A549 (cell line): Measurements from ENCODE around the gene SH3BP2. TPM values are rescaled to one million over a fixed set of nuclear protein-coding genes. Genes with fewer than 3 reads are reported as not detected.

Experiments
- ATAC-seq, 2 experiments: fragments of 200-7000 bp in 1 of 2; fragments of >200 bp in 1 of 2; cut with Nextera tagmentation in 1 of 2; cut with Tn5 transposase in 1 of 2; 3 replicates each; pipeline versions ENCODE4 v1.8.0 to v1.9.1; 2018 to 2020; ENCODE audit warnings: mild to moderate bottlenecking in 1 of 2, moderate library complexity in 1 of 2
- CTCF ChIA-PET: fragments of 300-600 bp; sonication (Branson Sonifier 250); formaldehyde crosslinking; extraction: SDS; loops from one replicate; lab custom pipeline; 2021; ENCODE audit warnings: antibody characterized with exemption, inconsistent platforms; lab: Yijun Ruan, JAX
- POLR2A ChIA-PET: fragments of 350-600 bp; formaldehyde crosslinking; extraction: SDS; loops from one replicate; lab custom pipeline; 2021; ENCODE audit warnings: antibody characterized with exemption, inconsistent platforms; lab: Yijun Ruan, JAX
- DNase-seq, 2 experiments: peaks; one replicate each; pipeline versions ENCODE4 v3.0.0 to v3.0.0-alpha.2; 2011 to 2016; ENCODE audit warnings: low read depth in 1 of 2, low spot score in 1 of 2
- FAIRE-seq: peaks from 2 replicates; lab custom pipeline; 2011; peaks lifted over from hg19 to GRCh38; lab: Jason Lieb, UNC
- H3K27ac ChIP-seq, 2 experiments: fragments of >200 bp; sonication (Bioruptor Twin); formaldehyde crosslinking; 3 replicates each; pipeline ENCODE4 v1.5.1; 2016 to 2017
- H3K4me1 ChIP-seq: fragments of >200 bp; sonication (Bioruptor Twin); formaldehyde crosslinking; 3 replicates; pipeline ENCODE4 v1.6.1; 2016
- H3K4me2 ChIP-seq: fragments of >200 bp; sonication (Bioruptor Twin); formaldehyde crosslinking; 3 replicates; pipeline ENCODE4 v1.6.1; 2016
- H3K4me3 ChIP-seq: fragments of >200 bp; sonication (Bioruptor Twin); formaldehyde crosslinking; 3 replicates; pipeline ENCODE4 v1.5.1; 2016
- H3K9me3 ChIP-seq: fragments of >200 bp; sonication (Bioruptor Twin); formaldehyde crosslinking; 3 replicates; pipeline ENCODE4 v1.6.1; 2016
- BHLHE40 ChIP-seq: IDR thresholded peaks from 2 replicates; pipeline ENCODE4 v1.6.1; 2012; ENCODE audit warnings: low read depth, low read length, inconsistent platforms
- CEBPB ChIP-seq, 2 experiments: fragments of >200 bp in 1 of 2; sonication (Bioruptor Twin) in 1 of 2; formaldehyde crosslinking in 1 of 2; IDR thresholded peaks; 2 replicates each; pipeline ENCODE4 v1.6.1; 2012 to 2016
- ESRRA ChIP-seq: fragments of 150-350 bp; IDR thresholded peaks from 2 replicates; pipeline ENCODE4 v1.6.1; 2014; ENCODE audit warnings: mild to moderate bottlenecking, low read length, borderline replicate concordance
- GATA3 ChIP-seq: IDR thresholded peaks from 2 replicates; pipeline ENCODE4 v1.6.1; 2012; ENCODE audit warnings: borderline replicate concordance
- HOXB13 ChIP-seq: fragments of 250-450 bp; sonication (Bioruptor Pico); IDR thresholded peaks from 2 replicates; pipeline ENCODE4 v1.5.0; 2020; ENCODE audit warnings: low read depth, mild to moderate bottlenecking, moderate library complexity
- JUN ChIP-seq, 2 experiments: fragments of >200 bp; sonication (Bioruptor Twin); formaldehyde crosslinking; IDR thresholded peaks; 2 replicates in 1 of 2; 3 replicates in 1 of 2; pipeline ENCODE4 v1.6.1; 2016 to 2017
- KDM1A ChIP-seq: fragments of 200-600 bp; sonication (generic); IDR thresholded peaks from 2 replicates; pipeline ENCODE4 v1.6.1; 2016; ENCODE audit warnings: low read depth, mild to moderate bottlenecking
- POLR2A ChIP-seq: IDR thresholded peaks from 2 replicates; pipeline ENCODE4 v1.6.1; 2012; ENCODE audit warnings: mild to moderate bottlenecking, low read length
- POLR2AphosphoS2 ChIP-seq: conservative IDR thresholded peaks from 2 replicates; pipeline ENCODE4 v1.6.1; 2012; ENCODE audit warnings: low read length, improper control_type of control experiment, inconsistent platforms
- TP53 ChIP-seq: fragments of 250-450 bp; sonication (Bioruptor Pico); IDR thresholded peaks from 2 replicates; pipeline ENCODE4 v1.5.0; 2021; ENCODE audit warnings: mild to moderate bottlenecking, moderate library complexity
- WGBS: methylation state at CpG from one replicate; pipeline ENCODE4 v1.1.6; 2017; ENCODE audit errors: missing lambda C conversion rate; 5-methylcytosine and 5-hydroxymethylcytosine counted together
- polyA plus RNA-seq, 4 experiments: library from polyadenylated mRNA; depleted of rRNA in 3 of 4; stranded (reverse); fragments of >200 nt; fragmentation: RNase III in 1 of 4; extraction: RNeasy Plus Mini Kit Qiagen cat#74134 plus additional on column Dnase treatment in 1 of 4; gene quantifications; 2 replicates in 3 of 4; 3 replicates in 1 of 4; pipeline ENCODE4 v1.2.3, GENCODE V29; 2011 to 2017
- TF ChIP-seq, protein P1 (sequence below): fragments of >200 bp; sonication (Bioruptor Twin); formaldehyde crosslinking; IDR thresholded peaks from 3 replicates; pipeline ENCODE4 v1.6.1; 2016
- TF ChIP-seq, protein P2 (sequence below): fragments of 200-600 bp; sonication (generic); IDR thresholded peaks from 2 replicates; pipeline ENCODE4 v1.6.1; 2016; ENCODE audit warnings: antibody characterized with exemption, mild to moderate bottlenecking, moderate library complexity
- TF ChIP-seq, protein P3 (sequence below): IDR thresholded peaks from 2 replicates; pipeline ENCODE4 v1.6.1; 2012; ENCODE audit warnings: low read depth, borderline replicate concordance
- TF ChIP-seq, protein P4 (sequence below): fragments of 250-450 bp; sonication (Bioruptor Pico); IDR thresholded peaks from 2 replicates; pipeline ENCODE4 v1.5.0; 2021; ENCODE audit warnings: mild to moderate bottlenecking, moderate library complexity, borderline replicate concordance

Gene SH3BP2
- polyA plus RNA-seq, 2 of the 4 experiments (the other 2 are of a cell fraction) = 4.4 to 6.0 TPM

DNA sequence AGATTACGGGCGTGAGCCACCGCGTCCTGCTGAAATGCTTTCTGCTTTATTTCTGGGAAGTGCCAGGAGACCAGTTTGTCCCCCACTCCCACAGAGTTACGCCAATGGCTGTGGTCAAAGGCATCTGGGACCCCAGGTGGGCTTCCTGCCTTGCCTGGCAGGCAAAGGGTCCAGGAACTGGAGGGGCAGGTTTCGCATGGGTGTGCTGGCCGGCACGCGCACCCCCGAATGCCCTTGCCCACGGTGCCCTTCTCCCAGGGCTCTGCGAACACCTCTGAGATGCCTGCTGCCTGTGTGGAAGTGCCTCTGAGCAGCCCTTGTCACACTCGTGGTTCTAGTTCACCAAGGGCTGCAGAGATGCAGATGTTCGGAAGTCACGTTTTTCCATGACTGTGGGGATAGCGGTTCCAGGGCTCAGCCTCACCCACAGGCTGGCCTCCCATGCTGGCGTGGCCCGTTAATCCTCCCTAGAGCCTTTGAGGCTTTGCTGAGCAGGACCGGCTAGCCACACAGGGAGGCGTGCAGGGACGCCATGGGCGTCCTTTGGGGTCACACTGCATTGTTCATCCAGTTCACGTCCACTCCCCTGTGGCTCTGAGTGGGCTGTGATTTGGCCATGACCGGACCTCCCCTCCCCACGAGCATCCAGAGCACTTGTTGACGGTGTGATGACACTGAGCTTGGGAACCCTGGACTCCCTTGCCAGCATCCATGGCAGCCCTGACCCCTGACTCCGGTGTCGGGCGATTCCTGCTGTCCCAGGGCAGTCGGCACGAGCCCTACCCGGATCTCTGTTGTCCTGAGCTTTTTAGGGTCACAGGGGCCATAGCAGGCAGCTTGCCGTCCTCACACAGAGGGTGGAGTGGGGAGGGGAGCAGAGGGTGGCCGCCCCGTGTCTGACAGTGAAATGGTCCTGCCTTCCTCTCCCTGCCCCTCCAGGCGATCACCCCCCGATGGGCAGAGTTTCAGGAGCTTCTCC is 38.0 kb downstream of the SH3BP2 start:
- TF ChIP-seq ESRRA = no peak
- TF ChIP-seq, protein P1, sequence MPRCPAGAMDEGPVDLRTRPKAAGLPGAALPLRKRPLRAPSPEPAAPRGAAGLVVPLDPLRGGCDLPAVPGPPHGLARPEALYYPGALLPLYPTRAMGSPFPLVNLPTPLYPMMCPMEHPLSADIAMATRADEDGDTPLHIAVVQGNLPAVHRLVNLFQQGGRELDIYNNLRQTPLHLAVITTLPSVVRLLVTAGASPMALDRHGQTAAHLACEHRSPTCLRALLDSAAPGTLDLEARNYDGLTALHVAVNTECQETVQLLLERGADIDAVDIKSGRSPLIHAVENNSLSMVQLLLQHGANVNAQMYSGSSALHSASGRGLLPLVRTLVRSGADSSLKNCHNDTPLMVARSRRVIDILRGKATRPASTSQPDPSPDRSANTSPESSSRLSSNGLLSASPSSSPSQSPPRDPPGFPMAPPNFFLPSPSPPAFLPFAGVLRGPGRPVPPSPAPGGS = no peak
- TF ChIP-seq, protein P2, sequence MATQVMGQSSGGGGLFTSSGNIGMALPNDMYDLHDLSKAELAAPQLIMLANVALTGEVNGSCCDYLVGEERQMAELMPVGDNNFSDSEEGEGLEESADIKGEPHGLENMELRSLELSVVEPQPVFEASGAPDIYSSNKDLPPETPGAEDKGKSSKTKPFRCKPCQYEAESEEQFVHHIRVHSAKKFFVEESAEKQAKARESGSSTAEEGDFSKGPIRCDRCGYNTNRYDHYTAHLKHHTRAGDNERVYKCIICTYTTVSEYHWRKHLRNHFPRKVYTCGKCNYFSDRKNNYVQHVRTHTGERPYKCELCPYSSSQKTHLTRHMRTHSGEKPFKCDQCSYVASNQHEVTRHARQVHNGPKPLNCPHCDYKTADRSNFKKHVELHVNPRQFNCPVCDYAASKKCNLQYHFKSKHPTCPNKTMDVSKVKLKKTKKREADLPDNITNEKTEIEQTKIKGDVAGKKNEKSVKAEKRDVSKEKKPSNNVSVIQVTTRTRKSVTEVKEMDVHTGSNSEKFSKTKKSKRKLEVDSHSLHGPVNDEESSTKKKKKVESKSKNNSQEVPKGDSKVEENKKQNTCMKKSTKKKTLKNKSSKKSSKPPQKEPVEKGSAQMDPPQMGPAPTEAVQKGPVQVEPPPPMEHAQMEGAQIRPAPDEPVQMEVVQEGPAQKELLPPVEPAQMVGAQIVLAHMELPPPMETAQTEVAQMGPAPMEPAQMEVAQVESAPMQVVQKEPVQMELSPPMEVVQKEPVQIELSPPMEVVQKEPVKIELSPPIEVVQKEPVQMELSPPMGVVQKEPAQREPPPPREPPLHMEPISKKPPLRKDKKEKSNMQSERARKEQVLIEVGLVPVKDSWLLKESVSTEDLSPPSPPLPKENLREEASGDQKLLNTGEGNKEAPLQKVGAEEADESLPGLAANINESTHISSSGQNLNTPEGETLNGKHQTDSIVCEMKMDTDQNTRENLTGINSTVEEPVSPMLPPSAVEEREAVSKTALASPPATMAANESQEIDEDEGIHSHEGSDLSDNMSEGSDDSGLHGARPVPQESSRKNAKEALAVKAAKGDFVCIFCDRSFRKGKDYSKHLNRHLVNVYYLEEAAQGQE = no peak
- TF ChIP-seq, protein P3, sequence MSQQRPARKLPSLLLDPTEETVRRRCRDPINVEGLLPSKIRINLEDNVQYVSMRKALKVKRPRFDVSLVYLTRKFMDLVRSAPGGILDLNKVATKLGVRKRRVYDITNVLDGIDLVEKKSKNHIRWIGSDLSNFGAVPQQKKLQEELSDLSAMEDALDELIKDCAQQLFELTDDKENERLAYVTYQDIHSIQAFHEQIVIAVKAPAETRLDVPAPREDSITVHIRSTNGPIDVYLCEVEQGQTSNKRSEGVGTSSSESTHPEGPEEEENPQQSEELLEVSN = no peak
- TF ChIP-seq JUN (IDR thresholded peaks at IDR 0.05) = no peak
- TF ChIP-seq TP53 (CRISPR knock-in tag) = no peak
- no peak for TF ChIP-seq CEBPB (IDR thresholded peaks at IDR 0.05)
- no peak for TF ChIP-seq KDM1A
- no peaks in the 10 kb centered on the region for H3K4me1 ChIP-seq
- no peak overlapping the region for H3K4me3 ChIP-seq
- H3K9me3 ChIP-seq = no peaks in the 10 kb centered on the region
- WGBS = 83% methylated on average over 19 of the region's 37 CpGs
- no peak for ATAC-seq
- H3K4me2 ChIP-seq = no peak overlapping the region
- no peak for DNase-seq
- CTCF ChIA-PET = interaction anchor here (1.3 kb wide), 1 partner anchor 12 kb away, joined by 3 read pairs; no protein-coding TSS in a partner anchor
- H3K27ac ChIP-seq = no peak overlapping the region
- no peak for FAIRE-seq
- POLR2A ChIA-PET = no interaction called here

DNA sequence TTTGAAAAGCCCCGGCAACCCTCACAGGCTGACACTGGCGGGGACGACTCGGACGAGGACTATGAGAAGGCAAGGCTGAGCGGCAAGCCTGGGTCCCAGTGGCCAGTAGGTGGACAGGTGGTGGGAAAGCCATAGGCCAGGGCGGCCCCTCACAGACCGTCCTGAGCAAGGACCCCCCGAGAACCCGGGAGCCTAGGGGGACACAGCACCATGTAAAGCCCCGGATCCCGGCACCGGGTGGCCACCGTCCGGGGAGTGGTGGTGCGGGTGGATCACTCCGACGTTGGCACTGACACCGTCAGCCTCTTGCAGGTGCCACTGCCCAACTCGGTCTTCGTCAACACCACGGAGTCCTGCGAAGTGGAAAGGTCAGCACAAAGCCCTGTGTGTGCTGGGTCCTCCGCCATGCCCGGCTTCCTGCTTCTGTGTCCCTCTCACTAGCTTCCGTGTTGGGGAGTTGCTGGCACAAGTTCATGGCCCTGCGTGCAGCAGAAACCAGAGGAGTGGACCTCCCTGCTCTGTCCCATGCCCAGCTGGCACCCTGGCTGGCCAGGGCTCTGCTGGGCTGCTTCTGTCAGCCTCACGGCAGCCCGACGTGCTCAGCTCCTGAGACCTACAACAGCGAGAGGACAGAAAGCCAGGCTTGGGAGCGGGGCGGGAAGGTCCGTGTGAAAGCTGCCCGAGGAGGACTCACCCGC is 38.9 kb downstream of the SH3BP2 start:
- no peaks in the 10 kb centered on the region for H3K9me3 ChIP-seq
- TF ChIP-seq, protein P4, sequence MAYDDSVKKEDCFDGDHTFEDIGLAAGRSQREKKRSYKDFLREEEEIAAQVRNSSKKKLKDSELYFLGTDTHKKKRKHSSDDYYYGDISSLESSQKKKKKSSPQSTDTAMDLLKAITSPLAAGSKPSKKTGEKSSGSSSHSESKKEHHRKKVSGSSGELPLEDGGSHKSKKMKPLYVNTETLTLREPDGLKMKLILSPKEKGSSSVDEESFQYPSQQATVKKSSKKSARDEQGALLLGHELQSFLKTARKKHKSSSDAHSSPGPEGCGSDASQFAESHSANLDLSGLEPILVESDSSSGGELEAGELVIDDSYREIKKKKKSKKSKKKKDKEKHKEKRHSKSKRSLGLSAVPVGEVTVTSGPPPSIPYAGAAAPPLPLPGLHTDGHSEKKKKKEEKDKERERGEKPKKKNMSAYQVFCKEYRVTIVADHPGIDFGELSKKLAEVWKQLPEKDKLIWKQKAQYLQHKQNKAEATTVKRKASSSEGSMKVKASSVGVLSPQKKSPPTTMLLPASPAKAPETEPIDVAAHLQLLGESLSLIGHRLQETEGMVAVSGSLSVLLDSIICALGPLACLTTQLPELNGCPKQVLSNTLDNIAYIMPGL = no peak
- TF ChIP-seq GATA3 (no peak), POLR2A (no peak), HOXB13 (CRISPR knock-in tag) (no peak), POLR2AphosphoS2 (no peak), BHLHE40 (no peak)
- H3K4me3 ChIP-seq = no peak overlapping the region
- CTCF ChIA-PET = interaction anchor here (1.3 kb wide), 1 partner anchor 13 kb away, joined by 3 read pairs; no protein-coding TSS in a partner anchor
- no peak overlapping the region for H3K4me2 ChIP-seq
- DNase-seq (no peak), FAIRE-seq (no peak), ATAC-seq (no peak)
- no peak overlapping the region for H3K27ac ChIP-seq
- H3K4me1 ChIP-seq = no peaks in the 10 kb centered on the region
- POLR2A ChIA-PET = no interaction called here
- WGBS = 96% methylated on average over 23 of the region's 36 CpGs
